ENCODE data around the gene DPH5.

Gene DPH5

GRCh38 chr1:101029184-101029583 is 3.6 kb upstream of the DPH5 start:
- no peak for DNase-seq

- DNase-seq: no peak
Measured at GRCh38 chr1:101028466-101028865, 2.9 kb upstream of the DPH5 start.

GRCh38 chr1:101027194-101027772 is 1.7 kb upstream of the DPH5 start:
- DNase-seq: no peak

- DNase-seq: no peak
Measured at GRCh38 chr1:101026430-101026788, 825 bp upstream of the DPH5 start.

GRCh38 chr1:101025283-101025656 is 314 bp downstream of the DPH5 start:
- no peak for DNase-seq

- peak; percentile 44 for DNase-seq
Measured at GRCh38 chr1:101022294-101022693, 3.3 kb downstream of the DPH5 start.

- DNase-seq: no peak
Measured at GRCh38 chr1:101017448-101017847, 8.1 kb downstream of the DPH5 start.

- DNase-seq: no peak
Measured at GRCh38 chr1:101013776-101014175, 11.8 kb downstream of the DPH5 start.

- DNase-seq: peak; percentile 42
Measured at GRCh38 chr1:101008229-101008834, 17.3 kb downstream of the DPH5 start.

- DNase-seq: peak; percentile 21
Measured at GRCh38 chr1:101006553-101006952, 19.0 kb downstream of the DPH5 start.

GRCh38 chr1:101005871-101006270 is 19.7 kb downstream of the DPH5 start:
- DNase-seq: no peak

GRCh38 chr1:101005183-101005582 is 20.4 kb downstream of the DPH5 start:
- no peak for DNase-seq

GRCh38 chr1:101004670-101005069 is 20.9 kb downstream of the DPH5 start:
- DNase-seq: peak; percentile 55

GRCh38 chr1:101004061-101004460 is 21.5 kb downstream of the DPH5 start:
- peak; percentile 41 for DNase-seq

GRCh38 chr1:101003012-101003650 is 22.5 kb downstream of the DPH5 start:
- DNase-seq: no peak

GRCh38 chr1:101002551-101002950 is 23.0 kb downstream of the DPH5 start:
- DNase-seq: no peak

GRCh38 chr1:101000131-101000873 is 25.3 kb downstream of the DPH5 start:
- DNase-seq: no peak

GRCh38 chr1:100998426-100998825 is 27.2 kb downstream of the DPH5 start:
- DNase-seq: no peak

- DNase-seq: no peak
Measured at GRCh38 chr1:100995198-100995988, 30.2 kb downstream of the DPH5 start.

GRCh38 chr1:100989306-100990077 is 36.1 kb downstream of the DPH5 start:
- peak; percentile 85 for DNase-seq

- no peak for DNase-seq
Measured at GRCh38 chr1:100988121-100988520, 37.5 kb downstream of the DPH5 start.

- no peak for DNase-seq
Measured at GRCh38 chr1:100982793-100983192, 42.8 kb downstream of the DPH5 start.

Data from fibroblast of skin of right quadriceps (primary cell).